Astrocyte (in vitro differentiated cells and primary cell): ENCODE data around the gene LRRC4C. TPM values are rescaled to one million over a fixed set of nuclear protein-coding genes. Genes with fewer than 3 reads are reported as not detected.

Source experiments
- DNase-seq: peaks from one replicate; pipeline ENCODE4 v3.0.0-alpha.2; 2010; ENCODE audit warnings: low read depth
- FAIRE-seq: peaks from 2 replicates; lab custom pipeline; 2011; peaks lifted over from hg19 to GRCh38; lab: Jason Lieb, UNC
- H2AFZ ChIP-seq: 2 replicates; pipeline ENCODE4 v1.6.0; 2012; ENCODE audit warnings: low read depth, low read length, inconsistent platforms
- H3K27ac ChIP-seq: 2 replicates; pipeline ENCODE4 v1.5.1; 2011; ENCODE audit warnings: low read depth, low read length, inconsistent platforms
- H3K27me3 ChIP-seq: 2 replicates; pipeline ENCODE4 v1.6.0; 2011; ENCODE audit warnings: low read length, inconsistent platforms; ENCODE audit not compliant: insufficient read depth
- H3K36me3 ChIP-seq: 2 replicates; pipeline ENCODE4 v1.5.1; 2011; ENCODE audit warnings: low read length, inconsistent platforms; ENCODE audit not compliant: insufficient read depth
- H3K4me1 ChIP-seq: 2 replicates; pipeline ENCODE4 v1.5.1; 2011; ENCODE audit warnings: low read length, inconsistent platforms; ENCODE audit not compliant: insufficient read depth
- H3K4me2 ChIP-seq: 2 replicates; pipeline ENCODE4 v1.6.0; 2012; ENCODE audit warnings: low read length, inconsistent platforms
- H3K4me3 ChIP-seq: 2 replicates; pipeline ENCODE4 v1.5.1; 2011; ENCODE audit warnings: low read depth, mild to moderate bottlenecking, low read length, inconsistent platforms; ENCODE audit not compliant: insufficient read depth
- H3K79me2 ChIP-seq: 2 replicates; pipeline ENCODE4 v1.6.0; 2012; ENCODE audit warnings: mild to moderate bottlenecking, low read length, inconsistent platforms; ENCODE audit not compliant: insufficient read depth
- H3K9ac ChIP-seq: 2 replicates; pipeline ENCODE4 v1.6.0; 2012; ENCODE audit warnings: mild to moderate bottlenecking, low read length, inconsistent platforms
- H3K9me3 ChIP-seq: 2 replicates; pipeline ENCODE4 v1.5.1; 2012; ENCODE audit warnings: low read depth, mild to moderate bottlenecking, low read length, inconsistent platforms; ENCODE audit not compliant: insufficient read depth
- H4K20me1 ChIP-seq: 2 replicates; pipeline ENCODE4 v1.6.0; 2012; ENCODE audit warnings: low read length, inconsistent platforms; ENCODE audit not compliant: insufficient read depth
- H3K27ac Mint-ChIP-seq: one replicate; pipeline ENCODE4 v1.8.0; 2021; ENCODE audit warnings: mild to moderate bottlenecking, mixed read lengths; ENCODE audit not compliant: unreplicated experiment
- H3K27me3 Mint-ChIP-seq: one replicate; pipeline ENCODE4 v1.8.0; 2021; ENCODE audit warnings: low read depth, mixed read lengths; ENCODE audit not compliant: unreplicated experiment
- H3K36me3 Mint-ChIP-seq: one replicate; pipeline ENCODE4 v1.8.0; 2021; ENCODE audit warnings: low read depth, mixed read lengths; ENCODE audit not compliant: unreplicated experiment
- H3K4me1 Mint-ChIP-seq: one replicate; pipeline ENCODE4 v1.8.0; 2021; ENCODE audit warnings: low read depth, mixed read lengths; ENCODE audit not compliant: unreplicated experiment
- H3K4me3 Mint-ChIP-seq: one replicate; pipeline ENCODE4 v1.8.0; 2021; ENCODE audit warnings: mild to moderate bottlenecking, moderate library complexity, mixed read lengths; ENCODE audit not compliant: unreplicated experiment
- H3K9me3 Mint-ChIP-seq: one replicate; pipeline ENCODE4 v1.8.0; 2021; ENCODE audit warnings: mild to moderate bottlenecking, mixed read lengths; ENCODE audit not compliant: unreplicated experiment
- EZH2 ChIP-seq: IDR thresholded peaks from 2 replicates; pipeline ENCODE4 v1.6.1; 2012; ENCODE audit warnings: mild to moderate bottlenecking, low read length, inconsistent platforms; ENCODE audit not compliant: insufficient read depth
- total RNA-seq: library from RNA; stranded (reverse); gene quantifications from 2 replicates; pipeline ENCODE4 v1.2.1, GENCODE V29; 2021
- TF ChIP-seq, protein P1 (sequence below): IDR thresholded peaks from 2 replicates; pipeline ENCODE4 v1.5.1; 2011; ENCODE audit warnings: low read depth, mild to moderate bottlenecking, inconsistent platforms, low read length, moderate library complexity; ENCODE audit not compliant: insufficient read depth

LRRC4C gene
- total RNA-seq, 1 donor from 2014 or later = 9.0 TPM

- Histone ChIP-seq H2AFZ (no peak overlapping the region), H3K9me3 (no peaks in the 10 kb centered on the region), H3K9ac (no peak overlapping the region), H3K4me1 (peaks cover 17% of the 10 kb centered on the region), H3K4me2 (peak overlapping the region; percentile 20), H3K27ac (no peak overlapping the region), H3K4me3 (no peak overlapping the region), H3K36me3 (no peaks in the 10 kb centered on the region), H3K27me3 (no peaks in the 10 kb centered on the region), H4K20me1 (no peaks in the 10 kb centered on the region), H3K79me2 (no peaks in the 10 kb centered on the region)
- no peaks in the 10 kb centered on the region for H3K27me3 Mint-ChIP-seq
- peak; percentile 56 for DNase-seq
- H3K36me3 Mint-ChIP-seq = no peaks in the 10 kb centered on the region
- TF ChIP-seq, protein P1, sequence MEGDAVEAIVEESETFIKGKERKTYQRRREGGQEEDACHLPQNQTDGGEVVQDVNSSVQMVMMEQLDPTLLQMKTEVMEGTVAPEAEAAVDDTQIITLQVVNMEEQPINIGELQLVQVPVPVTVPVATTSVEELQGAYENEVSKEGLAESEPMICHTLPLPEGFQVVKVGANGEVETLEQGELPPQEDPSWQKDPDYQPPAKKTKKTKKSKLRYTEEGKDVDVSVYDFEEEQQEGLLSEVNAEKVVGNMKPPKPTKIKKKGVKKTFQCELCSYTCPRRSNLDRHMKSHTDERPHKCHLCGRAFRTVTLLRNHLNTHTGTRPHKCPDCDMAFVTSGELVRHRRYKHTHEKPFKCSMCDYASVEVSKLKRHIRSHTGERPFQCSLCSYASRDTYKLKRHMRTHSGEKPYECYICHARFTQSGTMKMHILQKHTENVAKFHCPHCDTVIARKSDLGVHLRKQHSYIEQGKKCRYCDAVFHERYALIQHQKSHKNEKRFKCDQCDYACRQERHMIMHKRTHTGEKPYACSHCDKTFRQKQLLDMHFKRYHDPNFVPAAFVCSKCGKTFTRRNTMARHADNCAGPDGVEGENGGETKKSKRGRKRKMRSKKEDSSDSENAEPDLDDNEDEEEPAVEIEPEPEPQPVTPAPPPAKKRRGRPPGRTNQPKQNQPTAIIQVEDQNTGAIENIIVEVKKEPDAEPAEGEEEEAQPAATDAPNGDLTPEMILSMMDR = no peak
- TF ChIP-seq EZH2 = no peak
- no peaks in the 10 kb centered on the region for H3K9me3 Mint-ChIP-seq
- FAIRE-seq = no peak
- H3K27ac Mint-ChIP-seq = peak overlapping the region; percentile 70
- H3K4me1 Mint-ChIP-seq = peaks cover 29% of the 10 kb centered on the region
- H3K4me3 Mint-ChIP-seq = no peak overlapping the region
These were observed 8.4 kb downstream of the LRRC4C start for GRCh38 chr11:41451011-41451410.

GRCh38 chr11:41449483-41450050 lies 9.9 kb downstream of the LRRC4C start:
- FAIRE-seq = no peak
- H3K4me1 ChIP-seq = peaks cover 17% of the 10 kb centered on the region
- no peak overlapping the region for H3K4me2 ChIP-seq

GRCh38 chr11:41446566-41446965 lies 12.9 kb downstream of the LRRC4C start:
- Histone ChIP-seq H3K4me1 (peaks cover 17% of the 10 kb centered on the region), H3K9ac (no peak overlapping the region), H3K36me3 (no peaks in the 10 kb centered on the region), H3K27ac (no peak overlapping the region), H3K9me3 (no peaks in the 10 kb centered on the region), H3K4me3 (no peak overlapping the region), H3K4me2 (peak overlapping the region; percentile 28), H3K27me3 (no peaks in the 10 kb centered on the region), H3K79me2 (no peaks in the 10 kb centered on the region), H2AFZ (no peak overlapping the region), H4K20me1 (no peaks in the 10 kb centered on the region)
- Mint-ChIP-seq H3K4me3 (no peak overlapping the region), H3K36me3 (no peaks in the 10 kb centered on the region), H3K27me3 (no peaks in the 10 kb centered on the region), H3K9me3 (no peaks in the 10 kb centered on the region), H3K4me1 (peaks cover 31% of the 10 kb centered on the region), H3K27ac (no peak overlapping the region)
- DNase-seq = peak; percentile 56
- no peak for FAIRE-seq
- TF ChIP-seq, protein P1 = no peak
- no peak for TF ChIP-seq EZH2

More at GRCh38 chr11:41449483-41450050, 9.9 kb downstream of the LRRC4C start:
- no peak overlapping the region for H3K9ac ChIP-seq
- no peaks in the 10 kb centered on the region for H3K36me3 ChIP-seq
- no peak overlapping the region for H3K4me3 ChIP-seq
- H3K36me3 Mint-ChIP-seq = no peaks in the 10 kb centered on the region
- H3K9me3 ChIP-seq = no peaks in the 10 kb centered on the region
- no peak for TF ChIP-seq EZH2
- TF ChIP-seq, protein P1 = no peak
- no peak overlapping the region for H3K27ac ChIP-seq
- H3K4me1 Mint-ChIP-seq = peaks cover 34% of the 10 kb centered on the region
- no peaks in the 10 kb centered on the region for H3K27me3 ChIP-seq
- peak; percentile 71 for DNase-seq
- no peaks in the 10 kb centered on the region for H3K9me3 Mint-ChIP-seq
- H3K27me3 Mint-ChIP-seq = no peaks in the 10 kb centered on the region
- no peaks in the 10 kb centered on the region for H4K20me1 ChIP-seq
- H3K4me3 Mint-ChIP-seq = no peak overlapping the region
- no peaks in the 10 kb centered on the region for H3K79me2 ChIP-seq
- H2AFZ ChIP-seq = no peak overlapping the region
- peak overlapping the region; percentile 42 for H3K27ac Mint-ChIP-seq
